ENCODE measurements around the gene RHBDD1. TPM values are rescaled to one million over a fixed set of nuclear protein-coding genes. Genes with fewer than 3 reads are reported as not detected.

RHBDD1 gene
- total and polyA plus RNA-seq, 12 donors, result 3.9 to 47.8 (median 25.9) TPM

- Histone ChIP-seq H3K27me3 (no peaks in the 10 kb centered on the region), H3K27ac (no peak overlapping the region), H3K4me3 (no peak overlapping the region), H3K9me3 (replicated peaks in 1 of 3) (no peaks in the 10 kb centered on the region), H3K4me1 (replicated peaks in 1 of 2) (no peaks in the 10 kb centered on the region), H3K36me3 (replicated peaks in 1 of 2) (no peaks in the 10 kb centered on the region)
- intact Hi-C loops (cut with DNase I), result no loop called here
- 73 to 85% (median 80%) methylated on average over 2 of the region's 2 CpGs for WGBS, 4 donors
- no peak for TF ChIP-seq CTCF (IDR thresholded peaks at IDR 0.05)
- DNase-seq, result no peak
These were observed 184.6 kb downstream of the RHBDD1 start for GRCh38 chr2:227020416-227020815.

- H3K27ac ChIP-seq, result no peak overlapping the region
- no peak for DNase-seq
- no peaks in the 10 kb centered on the region for H3K36me3 ChIP-seq (replicated peaks in 1 of 2)
- 67 to 80% (median 73%) methylated on average over 3 of the region's 3 CpGs for WGBS, 4 donors
- no peaks in the 10 kb centered on the region for H3K9me3 ChIP-seq (replicated peaks in 1 of 3)
- no peaks in the 10 kb centered on the region for H3K27me3 ChIP-seq
- H3K4me3 ChIP-seq, result no peak overlapping the region
- intact Hi-C loops (cut with DNase I), result no loop called here
- H3K4me1 ChIP-seq (replicated peaks in 1 of 2), result no peaks in the 10 kb centered on the region
- no peak for TF ChIP-seq POLR2A (IDR thresholded peaks at IDR 0.05)
- no peak for TF ChIP-seq CTCF (IDR thresholded peaks at IDR 0.05)
These were observed 186.8 kb downstream of the RHBDD1 start for GRCh38 chr2:227022608-227023007.

GRCh38 chr2:227025510-227025909 lies 189.7 kb downstream of the RHBDD1 start:
- WGBS, 4 donors, result 77 to 91% (median 84%) methylated on average over 2 of the region's 2 CpGs
- DNase-seq, result no peak
- no peak overlapping the region for H3K4me3 ChIP-seq
- TF ChIP-seq CTCF (IDR thresholded peaks at IDR 0.05), result no peak
- no peak for TF ChIP-seq POLR2A (IDR thresholded peaks at IDR 0.05)
- no peaks in the 10 kb centered on the region for H3K9me3 ChIP-seq (replicated peaks in 1 of 3)
- H3K27me3 ChIP-seq, result no peaks in the 10 kb centered on the region
- H3K4me1 ChIP-seq (replicated peaks in 1 of 2), result no peaks in the 10 kb centered on the region
- H3K27ac ChIP-seq, result no peak overlapping the region
- intact Hi-C loops (cut with DNase I), result no loop called here
- H3K36me3 ChIP-seq (replicated peaks in 1 of 2), result no peaks in the 10 kb centered on the region

- Histone ChIP-seq H3K9me3 (replicated peaks in 1 of 3) (no peaks in the 10 kb centered on the region), H3K27me3 (no peaks in the 10 kb centered on the region), H3K27ac (no peak overlapping the region), H3K4me3 (no peak overlapping the region), H3K36me3 (replicated peaks in 1 of 2) (no peaks in the 10 kb centered on the region), H3K4me1 (replicated peaks in 1 of 2) (no peaks in the 10 kb centered on the region)
- intact Hi-C loops (cut with DNase I), result no loop called here
- TF ChIP-seq POLR2A (IDR thresholded peaks at IDR 0.05), result no peak
- TF ChIP-seq CTCF (IDR thresholded peaks at IDR 0.05), result no peak
- no peak for DNase-seq
- 82 to 83% (median 82%) methylated on average over 3 of the region's 3 CpGs for WGBS, 4 donors
These were observed 193.7 kb downstream of the RHBDD1 start for GRCh38 chr2:227029426-227030105.
